Retinal pigment epithelial cell (primary cell): ENCODE data around the gene RRAS.
A peak's percentile ranks its signal among the peaks of the same experiment; 100 is the strongest.

Experiments used
- DNase-seq: peaks from one replicate; pipeline ENCODE4 v3.0.0-alpha.2; 2010; ENCODE audit warnings: low read depth
- H3K4me3 ChIP-seq: 2 replicates; pipeline ENCODE4 v1.5.1; 2011; ENCODE audit warnings: mild to moderate bottlenecking, low read length, control low read depth, moderate library complexity
- TF ChIP-seq, protein P1 (sequence below): conservative IDR thresholded peaks from 2 replicates; pipeline ENCODE4 v1.5.1; 2011; ENCODE audit warnings: low read depth, low read length, control low read depth, inconsistent platforms

The RRAS gene

DNA sequence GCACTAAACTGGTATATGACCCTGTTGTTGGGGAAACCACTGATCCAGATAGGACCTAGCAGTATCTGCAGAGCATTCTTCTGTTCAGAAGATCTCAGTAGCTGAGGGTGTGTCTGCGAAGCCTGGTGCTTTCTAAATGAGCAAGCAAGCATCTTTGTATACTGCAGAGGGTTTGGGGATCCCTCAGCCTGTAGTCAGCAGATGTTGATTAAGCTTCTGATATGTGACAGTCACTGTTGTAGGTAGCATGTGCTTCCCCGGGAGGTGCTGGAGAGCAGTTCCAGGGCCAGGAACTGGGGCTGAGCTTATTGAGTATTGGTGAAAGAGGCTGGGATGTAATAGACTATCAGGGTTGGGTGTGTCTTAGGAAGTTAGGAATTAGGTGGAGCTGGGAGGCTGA, 3.5 kb upstream of the RRAS start:
- no peak for DNase-seq
- no peak overlapping the region for H3K4me3 ChIP-seq
- TF ChIP-seq, protein P1, sequence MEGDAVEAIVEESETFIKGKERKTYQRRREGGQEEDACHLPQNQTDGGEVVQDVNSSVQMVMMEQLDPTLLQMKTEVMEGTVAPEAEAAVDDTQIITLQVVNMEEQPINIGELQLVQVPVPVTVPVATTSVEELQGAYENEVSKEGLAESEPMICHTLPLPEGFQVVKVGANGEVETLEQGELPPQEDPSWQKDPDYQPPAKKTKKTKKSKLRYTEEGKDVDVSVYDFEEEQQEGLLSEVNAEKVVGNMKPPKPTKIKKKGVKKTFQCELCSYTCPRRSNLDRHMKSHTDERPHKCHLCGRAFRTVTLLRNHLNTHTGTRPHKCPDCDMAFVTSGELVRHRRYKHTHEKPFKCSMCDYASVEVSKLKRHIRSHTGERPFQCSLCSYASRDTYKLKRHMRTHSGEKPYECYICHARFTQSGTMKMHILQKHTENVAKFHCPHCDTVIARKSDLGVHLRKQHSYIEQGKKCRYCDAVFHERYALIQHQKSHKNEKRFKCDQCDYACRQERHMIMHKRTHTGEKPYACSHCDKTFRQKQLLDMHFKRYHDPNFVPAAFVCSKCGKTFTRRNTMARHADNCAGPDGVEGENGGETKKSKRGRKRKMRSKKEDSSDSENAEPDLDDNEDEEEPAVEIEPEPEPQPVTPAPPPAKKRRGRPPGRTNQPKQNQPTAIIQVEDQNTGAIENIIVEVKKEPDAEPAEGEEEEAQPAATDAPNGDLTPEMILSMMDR = no peak

DNA sequence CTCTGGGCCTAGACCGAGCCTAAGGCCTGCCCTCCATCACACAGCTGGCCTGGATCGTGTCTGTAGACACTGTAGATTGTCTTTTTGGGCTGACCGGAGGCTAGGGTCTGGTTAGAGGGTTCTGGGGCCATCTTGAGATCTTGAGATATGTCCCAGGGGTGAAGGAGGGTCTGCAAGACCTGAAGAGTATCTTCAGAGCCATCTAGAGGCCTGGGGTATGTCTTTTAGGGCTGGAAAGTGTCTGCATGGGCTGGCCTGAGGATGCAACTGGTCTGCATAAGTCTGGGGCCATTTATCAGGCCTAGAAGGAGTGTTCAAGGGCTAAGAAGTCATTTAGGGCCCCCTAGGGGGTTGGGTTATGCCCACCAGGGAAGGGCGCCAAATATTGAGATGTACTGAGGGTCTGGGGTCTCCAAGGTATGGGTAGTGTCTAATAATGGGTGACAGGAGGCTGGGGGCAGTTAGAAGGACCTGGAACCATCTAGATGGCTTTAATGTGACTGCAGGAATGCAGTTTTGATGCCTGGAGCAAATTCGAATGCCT, 2.6 kb upstream of the RRAS start:
- TF ChIP-seq, protein P1 = peak; percentile 2
- H3K4me3 ChIP-seq = peak overlapping the region; percentile 100
- DNase-seq = no peak

DNA sequence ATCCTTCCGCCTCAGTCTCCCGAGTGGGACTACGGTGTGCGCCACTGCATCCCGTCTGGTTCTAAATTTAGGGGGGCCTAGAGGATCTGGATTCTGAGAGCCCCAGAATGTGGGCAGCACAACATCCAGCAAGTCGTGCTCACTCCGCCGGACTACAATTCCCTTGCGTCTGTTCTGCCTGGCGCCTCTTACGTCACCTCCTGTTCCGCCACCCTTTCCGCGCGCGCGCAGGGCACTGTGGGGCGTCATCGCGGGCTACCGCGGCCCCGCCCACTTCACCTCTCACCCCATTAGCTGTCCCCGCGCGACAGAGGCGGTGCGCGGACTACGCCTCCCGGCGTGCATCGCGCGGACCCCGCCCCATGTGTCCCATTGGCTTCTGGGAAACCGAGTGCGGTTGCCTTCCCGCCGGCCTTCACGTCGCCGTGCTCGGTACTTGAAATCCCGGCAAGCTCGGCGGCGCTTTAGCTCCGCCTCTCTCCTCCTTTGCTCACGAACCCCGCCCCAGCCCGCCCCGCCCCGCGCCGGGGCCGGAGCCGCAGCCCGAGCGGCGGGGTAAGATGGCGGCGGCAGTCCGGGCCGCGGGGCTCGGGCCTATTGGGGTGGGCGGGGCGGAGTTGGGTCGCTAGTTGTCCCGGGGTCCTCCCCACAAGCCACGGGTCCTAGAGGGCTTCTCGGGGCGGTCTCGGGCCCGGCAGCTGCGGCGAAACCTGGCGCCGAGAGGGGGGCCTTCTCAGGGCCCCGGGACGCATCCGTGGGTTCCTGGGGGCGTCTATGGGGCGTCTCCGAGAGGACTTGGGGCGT, 1.9 kb upstream of the RRAS start, which contains the start of gene SCAF1:
TSS of gene SCAF1 (plus strand) at position 522 of the 804 bp plus-strand sequence. CDS start 2,818 bp downstream, outside the sequence.
- peak within 1 kb of the TSS; percentile 100 for H3K4me3 ChIP-seq
- peak; percentile 98 for DNase-seq
- TF ChIP-seq, protein P1 = no peak

DNA sequence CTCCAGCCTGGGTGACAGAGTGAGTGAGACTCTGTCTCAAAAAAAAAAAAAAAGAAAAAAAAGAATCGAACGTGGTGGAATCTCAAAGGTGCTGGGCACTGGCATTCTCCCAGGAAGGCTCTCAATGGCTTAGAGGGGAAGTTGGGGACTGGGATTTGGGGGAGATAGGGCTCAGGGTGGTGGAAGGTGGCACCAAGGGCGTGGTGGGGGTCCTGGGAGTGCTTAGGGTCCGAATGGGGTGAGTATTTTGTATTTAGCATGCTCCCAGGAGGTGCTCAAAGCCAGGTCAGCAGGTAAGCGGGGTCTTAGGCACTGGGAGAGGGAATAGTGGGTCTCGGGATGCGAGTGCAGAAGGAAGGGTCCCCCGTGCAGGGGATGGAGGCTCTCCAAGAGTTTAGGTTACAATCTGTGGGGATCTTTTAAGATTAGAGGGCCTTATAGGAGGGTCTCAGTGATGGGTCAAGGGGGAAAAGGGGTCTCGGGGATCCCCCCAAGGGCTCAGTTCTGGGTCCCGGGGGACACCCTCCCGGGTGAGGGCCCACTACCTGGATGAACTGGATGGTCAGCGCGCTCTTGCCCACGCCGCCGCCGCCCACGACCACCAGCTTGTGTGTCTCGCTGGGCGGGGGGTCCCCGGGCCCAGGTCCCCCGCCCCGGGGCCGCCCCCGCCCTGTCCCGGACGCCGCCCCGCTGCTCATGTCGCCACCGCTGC, 386 bp downstream of the RRAS start:
- H3K4me3 ChIP-seq = peak overlapping the region; percentile 63
- no peak for DNase-seq
- TF ChIP-seq, protein P1 = no peak

DNA sequence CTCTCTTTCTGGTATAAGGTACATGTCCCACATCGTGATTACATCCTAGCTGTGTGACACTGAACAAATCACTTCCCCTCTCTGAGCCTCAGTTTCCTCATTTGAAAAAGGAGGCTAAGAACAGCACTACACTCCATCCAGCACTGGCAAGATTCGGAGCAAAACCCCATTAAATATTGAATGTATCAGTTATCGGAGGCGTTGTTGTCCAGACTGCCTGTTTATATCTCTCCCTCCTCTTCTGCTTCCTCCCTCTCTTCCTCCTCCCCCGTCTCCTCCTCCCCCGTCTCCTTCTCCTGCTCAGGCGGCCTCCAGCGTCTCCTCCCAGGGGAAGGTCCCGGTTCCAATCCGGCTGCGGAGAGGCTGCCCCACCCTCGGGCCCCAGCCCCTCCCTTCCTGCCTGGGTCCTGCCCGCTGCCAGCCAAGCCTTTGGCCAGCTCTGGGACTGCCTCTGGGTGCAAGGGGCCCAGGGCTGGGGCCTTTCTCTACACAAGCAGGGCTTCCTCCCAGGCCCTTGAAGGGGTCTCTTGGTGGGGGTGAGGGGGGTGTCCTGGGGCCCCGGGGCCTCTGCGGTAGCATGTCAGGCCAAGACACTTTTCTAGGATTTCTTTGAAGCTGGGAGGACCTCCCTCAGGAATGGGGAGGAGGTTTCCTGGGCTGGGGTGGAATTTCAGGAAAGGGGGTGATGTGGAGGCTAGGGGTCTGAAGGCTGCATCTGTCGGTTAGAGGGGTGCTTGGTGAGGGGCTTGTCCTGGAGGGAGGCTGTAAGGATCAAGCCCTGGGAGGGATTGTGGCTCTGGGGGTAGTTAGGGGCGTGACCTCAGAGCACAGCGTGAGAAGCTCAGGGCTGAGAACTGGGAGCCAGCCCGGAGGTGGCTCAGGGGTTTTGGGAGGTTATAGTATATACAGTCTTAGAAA, 1.9 kb downstream of the RRAS start:
- no peak for DNase-seq
- TF ChIP-seq, protein P1 = no peak
- peak overlapping the region; percentile 14 for H3K4me3 ChIP-seq

DNA sequence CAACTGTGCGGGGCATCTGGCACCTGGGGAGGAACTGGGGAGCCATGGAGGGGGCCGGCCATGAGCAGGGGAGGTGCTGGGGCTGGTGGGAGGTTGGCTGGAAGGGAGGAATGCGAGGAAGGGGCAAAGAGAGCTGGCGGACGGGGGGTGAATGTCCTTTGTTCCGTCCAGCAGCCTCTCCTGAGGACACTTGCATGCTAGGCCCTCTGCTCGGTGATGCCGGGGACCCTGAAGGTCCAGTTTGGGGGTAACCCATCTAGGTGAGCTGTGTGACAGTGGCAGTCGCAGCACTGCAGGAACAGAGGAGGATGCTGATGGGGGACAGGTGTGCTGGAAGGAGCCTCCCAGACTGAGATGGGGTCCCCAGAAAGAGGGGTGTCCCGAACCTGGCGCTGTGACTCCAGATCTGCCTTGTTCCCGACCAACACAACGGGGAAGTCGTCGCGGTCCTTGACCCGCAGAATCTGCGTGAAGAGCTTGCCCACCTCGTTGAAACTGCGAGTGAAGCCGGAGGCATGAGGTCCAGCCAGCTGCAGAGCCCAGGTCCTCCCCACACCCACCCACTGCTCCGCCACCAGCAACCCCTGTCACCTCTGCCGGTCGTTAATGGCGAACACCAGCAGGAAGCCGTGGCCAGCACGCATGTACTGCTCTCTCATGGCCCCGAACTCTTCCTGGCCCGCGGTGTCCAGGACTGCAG, 3.6 kb downstream of the RRAS start:
- TF ChIP-seq, protein P1 = no peak
- no peak for DNase-seq
- H3K4me3 ChIP-seq = no peak overlapping the region
